ENCODE results near the gene SORBS2. TPM values are rescaled to one million over a fixed set of nuclear protein-coding genes. Genes with fewer than 3 reads are reported as not detected.

The SORBS2 gene
- total and polyA plus RNA-seq, 2 of the 4 experiments (the other 2 are of a cell fraction) = 0.18 TPM; not detected in 1

DNA sequence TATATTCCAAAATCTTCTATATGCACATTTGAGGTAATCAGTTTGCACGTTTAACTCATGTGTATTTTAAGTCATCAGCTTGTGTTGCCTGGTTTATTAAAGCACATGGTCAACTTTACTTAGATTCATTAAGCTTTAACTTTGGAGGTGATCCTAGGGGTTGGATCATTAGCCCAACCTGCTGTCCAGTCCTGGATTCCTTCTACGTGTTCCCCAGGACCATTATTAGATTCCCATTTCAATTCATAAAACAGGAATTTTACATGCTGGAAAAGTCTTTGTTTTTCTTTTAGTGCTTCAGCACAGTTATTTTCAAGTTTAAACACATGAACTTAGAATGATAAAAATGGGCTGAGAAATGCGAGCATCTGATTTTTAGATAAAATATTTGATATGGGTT, 132.5 kb downstream of the SORBS2 start:
- Histone ChIP-seq H2BK120ac (ENCODE audit: low read depth, low read length) (no peak overlapping the region), H4K8ac (ENCODE audit: low read depth in 2 of 2, low read length in 2 of 2) (no peak overlapping the region), H3K36me3 (ENCODE audit: control insufficient read depth, insufficient read depth, low read length) (no peaks in the 10 kb centered on the region), H4K20me1 (ENCODE audit: insufficient read depth, low read length) (no peaks in the 10 kb centered on the region), H3K4me1 (ENCODE audit: control insufficient read depth, insufficient read depth, low read length) (no peaks in the 10 kb centered on the region), H3K4me3 (ENCODE audit: insufficient read depth, low read depth, low read length) (no peak overlapping the region), H3K4ac (ENCODE audit: low read depth, low read length) (no peak overlapping the region), H3K9me1 (ENCODE audit: insufficient read depth, low read length) (no peaks in the 10 kb centered on the region), H4K91ac (ENCODE audit: insufficient read depth, low read depth, low read length) (no peak overlapping the region), H3K4me2 (ENCODE audit: low read depth, low read length) (no peak overlapping the region), H3K18ac (ENCODE audit: low read depth, low read length) (no peak overlapping the region), H3K27ac (ENCODE audit: insufficient read depth, low read length) (no peak overlapping the region), H3K56ac (ENCODE audit: extremely low read depth, insufficient read depth, low read length) (no peak overlapping the region), H2AK9ac (replicated peaks; ENCODE audit: low read depth, low read length, poor library complexity) (no peak overlapping the region), H4K5ac (ENCODE audit: low read depth, low read length) (no peak overlapping the region), H3K9me3 (ENCODE audit: control insufficient read depth, insufficient read depth, low read length) (no peaks in the 10 kb centered on the region), H2AFZ (replicated peaks; ENCODE audit: low read length, poor library complexity) (no peak overlapping the region), H2BK5ac (ENCODE audit: low read depth, low read length, poor library complexity, severe bottlenecking) (no peak overlapping the region), H3K9ac (ENCODE audit: low read depth, low read length) (no peak overlapping the region), H3K14ac (replicated peaks; ENCODE audit: low read depth, low read length) (no peak overlapping the region), H3K79me1 (ENCODE audit: low read depth in 1 of 2, low read length in 2 of 2) (no peaks in the 10 kb centered on the region), H2BK20ac (ENCODE audit: low read depth, low read length) (no peak overlapping the region), H3K27me3 (ENCODE audit: control insufficient read depth, insufficient read depth, low read length) (peaks cover 12% of the 10 kb centered on the region), H2AK5ac (ENCODE audit: low read depth, low read length) (no peak overlapping the region), H2BK15ac (ENCODE audit: low read depth, low read length) (no peak overlapping the region), H3K23ac (ENCODE audit: low read depth, low read length) (no peak overlapping the region)
- ATAC-seq (ENCODE audit: low read depth) = no peak
- no TSS peak for BruUV-seq (replicated peaks)
- dilution Hi-C loops (cut with HindIII; ENCODE audit: low sequenced_read_pairs, unreplicated experiment) = no loop called here
- CTCF ChIA-PET = no interaction called here
- POLR2A ChIA-PET (ENCODE audit: unreplicated experiment) = no interaction called here
- DNase-seq = no peak
- no CpG with 5 or more reads among the region's 3 CpGs for WGBS, 2 experiments (ENCODE audit: extremely low coverage in 2 of 2, insufficient read length in 1 of 2)
- TF ChIP-seq ELK1 (IDR thresholded peaks at IDR 0.05; ENCODE audit: borderline replicate concordance, low read depth, low read length) = no peak
- TF ChIP-seq NFE2L2 (IDR thresholded peaks at IDR 0.05; ENCODE audit: low read depth, low read length) = no peak
- TF ChIP-seq FOS (IDR thresholded peaks at IDR 0.05; ENCODE audit: low read depth, low read length) = no peak
- TF ChIP-seq RCOR1 (IDR thresholded peaks at IDR 0.05; ENCODE audit: insufficient replicate concordance, low read length) = no peak
- TF ChIP-seq POLR2A (IDR thresholded peaks at IDR 0.05; ENCODE audit: low read depth, low read length) = no peak
- intact Hi-C loops (cut with micrococcal nuclease) = no loop called here
- in situ Hi-C loops (cut with MboI; ENCODE audit: low sequenced_read_pairs) = no loop called here

Data from IMR-90 (cell line).